Measurements from ENCODE around the gene SMPD3.

The SMPD3 gene

DNA sequence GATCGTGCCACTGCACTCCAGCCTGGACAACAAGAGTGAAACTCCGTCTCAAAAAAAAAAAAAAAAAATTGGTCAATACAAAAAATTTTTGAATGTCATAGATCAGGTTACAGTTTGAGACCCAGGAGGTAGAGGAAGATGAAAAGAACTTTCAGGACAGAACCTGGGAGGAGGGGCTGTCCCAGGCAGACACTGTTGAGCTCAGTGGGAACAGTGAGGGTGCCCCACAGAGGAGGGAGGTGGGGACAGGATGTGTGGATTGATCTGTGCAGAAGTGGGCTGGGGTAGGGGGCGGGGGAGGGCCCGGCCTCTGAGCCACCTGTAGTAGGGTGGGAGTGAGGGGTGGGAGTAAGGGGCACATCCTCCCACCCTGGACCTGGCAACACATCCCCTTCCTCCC lies 79.1 kb downstream of the SMPD3 start:
- TF ChIP-seq FOXP2 (optimal IDR thresholded peaks at IDR 0.05; ENCODE audit: borderline replicate concordance, extremely low read depth, extremely low read length, insufficient read depth) = no peak
- TF ChIP-seq, protein P1, sequence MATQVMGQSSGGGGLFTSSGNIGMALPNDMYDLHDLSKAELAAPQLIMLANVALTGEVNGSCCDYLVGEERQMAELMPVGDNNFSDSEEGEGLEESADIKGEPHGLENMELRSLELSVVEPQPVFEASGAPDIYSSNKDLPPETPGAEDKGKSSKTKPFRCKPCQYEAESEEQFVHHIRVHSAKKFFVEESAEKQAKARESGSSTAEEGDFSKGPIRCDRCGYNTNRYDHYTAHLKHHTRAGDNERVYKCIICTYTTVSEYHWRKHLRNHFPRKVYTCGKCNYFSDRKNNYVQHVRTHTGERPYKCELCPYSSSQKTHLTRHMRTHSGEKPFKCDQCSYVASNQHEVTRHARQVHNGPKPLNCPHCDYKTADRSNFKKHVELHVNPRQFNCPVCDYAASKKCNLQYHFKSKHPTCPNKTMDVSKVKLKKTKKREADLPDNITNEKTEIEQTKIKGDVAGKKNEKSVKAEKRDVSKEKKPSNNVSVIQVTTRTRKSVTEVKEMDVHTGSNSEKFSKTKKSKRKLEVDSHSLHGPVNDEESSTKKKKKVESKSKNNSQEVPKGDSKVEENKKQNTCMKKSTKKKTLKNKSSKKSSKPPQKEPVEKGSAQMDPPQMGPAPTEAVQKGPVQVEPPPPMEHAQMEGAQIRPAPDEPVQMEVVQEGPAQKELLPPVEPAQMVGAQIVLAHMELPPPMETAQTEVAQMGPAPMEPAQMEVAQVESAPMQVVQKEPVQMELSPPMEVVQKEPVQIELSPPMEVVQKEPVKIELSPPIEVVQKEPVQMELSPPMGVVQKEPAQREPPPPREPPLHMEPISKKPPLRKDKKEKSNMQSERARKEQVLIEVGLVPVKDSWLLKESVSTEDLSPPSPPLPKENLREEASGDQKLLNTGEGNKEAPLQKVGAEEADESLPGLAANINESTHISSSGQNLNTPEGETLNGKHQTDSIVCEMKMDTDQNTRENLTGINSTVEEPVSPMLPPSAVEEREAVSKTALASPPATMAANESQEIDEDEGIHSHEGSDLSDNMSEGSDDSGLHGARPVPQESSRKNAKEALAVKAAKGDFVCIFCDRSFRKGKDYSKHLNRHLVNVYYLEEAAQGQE (IDR thresholded peaks at IDR 0.05; ENCODE audit: insufficient read depth in 1 of 2, low read depth in 2 of 2, low read length in 2 of 2) = no peak
- no peak for TF ChIP-seq SIN3A (IDR thresholded peaks at IDR 0.05; ENCODE audit: borderline replicate concordance, insufficient read depth, low read length)
- TF ChIP-seq TAF1 (IDR thresholded peaks at IDR 0.05; ENCODE audit: borderline replicate concordance, insufficient read depth, low read length) = no peak
- no peak for TF ChIP-seq POLR2AphosphoS5 (IDR thresholded peaks at IDR 0.05; ENCODE audit: low read depth, low read length)

DNA sequence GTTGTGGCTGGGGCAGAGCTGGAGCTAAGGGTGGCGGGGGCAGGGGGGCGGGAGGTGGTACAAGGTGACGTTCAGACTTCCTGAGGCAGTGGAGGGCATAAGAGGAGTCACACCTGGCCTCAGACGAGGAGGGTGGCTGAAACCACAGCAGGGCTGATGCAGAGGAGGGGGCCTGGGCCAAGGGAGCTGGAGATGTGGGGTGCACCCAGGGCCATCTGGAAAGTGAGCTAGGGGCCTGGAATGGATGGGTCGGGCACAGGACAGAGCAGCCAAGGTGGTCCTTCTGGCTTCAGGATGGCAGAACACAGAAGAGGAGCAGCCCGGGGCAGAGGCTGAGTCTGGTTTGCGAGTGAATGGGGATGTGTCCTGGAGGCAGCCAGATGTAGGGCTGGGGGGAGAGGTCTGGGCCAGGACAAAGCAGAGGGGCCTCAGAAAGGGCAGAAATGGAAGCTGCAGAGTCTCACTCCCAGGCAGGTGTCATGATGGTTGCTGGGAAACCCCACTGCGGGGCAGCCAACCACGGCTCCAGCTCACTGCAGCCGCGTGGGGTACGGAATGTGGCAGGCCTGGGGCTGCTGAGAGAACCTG lies 79.9 kb downstream of the SMPD3 start:
- no peak for TF ChIP-seq TAF1 (IDR thresholded peaks at IDR 0.05; ENCODE audit: borderline replicate concordance, insufficient read depth, low read length)
- TF ChIP-seq POLR2AphosphoS5 (IDR thresholded peaks at IDR 0.05; ENCODE audit: low read depth, low read length) = no peak
- no peak for TF ChIP-seq SIN3A (IDR thresholded peaks at IDR 0.05; ENCODE audit: borderline replicate concordance, insufficient read depth, low read length)
- TF ChIP-seq, protein P1 (IDR thresholded peaks at IDR 0.05; ENCODE audit: insufficient read depth in 1 of 2, low read depth in 2 of 2, low read length in 2 of 2) = no peak
- TF ChIP-seq FOXP2 (optimal IDR thresholded peaks at IDR 0.05; ENCODE audit: borderline replicate concordance, extremely low read depth, extremely low read length, insufficient read depth) = no peak

DNA sequence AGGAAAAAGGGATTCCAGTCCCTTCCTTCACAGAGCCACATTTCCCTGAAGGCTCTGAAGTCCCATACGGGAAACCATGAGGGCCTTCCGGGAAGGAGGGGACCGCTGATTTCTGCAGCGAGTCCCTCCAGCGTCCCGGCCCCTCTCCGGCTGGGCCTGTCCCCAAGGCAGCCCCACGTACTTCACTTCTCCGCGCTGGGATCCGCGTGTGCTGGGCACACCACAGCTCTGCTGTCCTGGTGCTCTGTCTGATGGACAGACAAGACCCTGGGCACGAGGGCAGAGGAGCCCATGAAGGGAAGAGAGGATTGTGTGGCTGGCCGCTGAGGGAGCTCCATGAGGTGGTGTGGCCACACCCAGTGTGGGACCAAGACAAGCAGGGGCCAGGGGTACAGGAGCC lies 80.4 kb downstream of the SMPD3 start:
- TF ChIP-seq POLR2AphosphoS5 (IDR thresholded peaks at IDR 0.05; ENCODE audit: low read depth, low read length) (no peak), SIN3A (IDR thresholded peaks at IDR 0.05; ENCODE audit: borderline replicate concordance, insufficient read depth, low read length) (no peak), FOXP2 (optimal IDR thresholded peaks at IDR 0.05; ENCODE audit: borderline replicate concordance, extremely low read depth, extremely low read length, insufficient read depth) (no peak), TAF1 (IDR thresholded peaks at IDR 0.05; ENCODE audit: borderline replicate concordance, insufficient read depth, low read length) (no peak)
- TF ChIP-seq, protein P1 (IDR thresholded peaks at IDR 0.05; ENCODE audit: insufficient read depth in 1 of 2, low read depth in 2 of 2, low read length in 2 of 2) = no peak

DNA sequence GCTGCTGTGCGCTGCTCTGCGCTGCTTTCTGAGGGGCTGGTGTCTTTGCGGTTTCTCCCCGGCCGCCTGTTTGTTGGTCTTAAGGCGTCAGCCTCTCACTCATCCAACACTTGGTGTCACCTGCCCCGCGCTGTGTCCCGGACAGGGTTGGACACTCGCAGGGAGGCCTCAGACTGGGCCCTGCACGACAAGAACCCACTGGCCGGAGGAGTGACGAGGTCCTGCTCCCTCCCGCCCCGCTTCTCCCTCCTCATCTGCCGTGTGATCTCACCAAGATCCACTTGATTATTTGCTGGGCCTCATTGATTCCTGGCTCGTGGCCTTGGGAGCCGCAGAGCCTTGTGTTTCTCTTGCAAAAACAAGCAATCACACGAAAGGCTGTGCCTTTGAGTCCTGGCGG lies 80.9 kb downstream of the SMPD3 start:
- TF ChIP-seq SIN3A (IDR thresholded peaks at IDR 0.05; ENCODE audit: borderline replicate concordance, insufficient read depth, low read length) (no peak), FOXP2 (optimal IDR thresholded peaks at IDR 0.05; ENCODE audit: borderline replicate concordance, extremely low read depth, extremely low read length, insufficient read depth) (no peak), POLR2AphosphoS5 (IDR thresholded peaks at IDR 0.05; ENCODE audit: low read depth, low read length) (no peak), TAF1 (IDR thresholded peaks at IDR 0.05; ENCODE audit: borderline replicate concordance, insufficient read depth, low read length) (no peak)
- TF ChIP-seq, protein P1 (IDR thresholded peaks at IDR 0.05; ENCODE audit: insufficient read depth in 1 of 2, low read depth in 2 of 2, low read length in 2 of 2) = no peak
